Measurements from ENCODE around the gene PCLO. TPM values are rescaled to one million over a fixed set of nuclear protein-coding genes. Genes with fewer than 3 reads are reported as not detected.

PCLO gene
- total and polyA plus RNA-seq, 2 of the 8 experiments (the other 6 are each of a cell fraction or from before 2014, with no cell fraction given) = 1.5 to 3.2 TPM

- H2AFZ ChIP-seq (ENCODE audit: low read length) = no peak overlapping the region
- no peaks in the 10 kb centered on the region for H4K20me1 ChIP-seq (replicated peaks in 1 of 2; ENCODE audit: control insufficient read depth in 1 of 2, insufficient read depth in 2 of 2, low read length in 2 of 2)
- no peaks in the 10 kb centered on the region for H3K23me2 ChIP-seq (ENCODE audit: low read depth, low read length)
- no peak overlapping the region for H2BK5ac ChIP-seq (ENCODE audit: low read depth, low read length)
- no peak overlapping the region for H3K4ac ChIP-seq (replicated peaks; ENCODE audit: insufficient read length, low read depth, low read length)
- no peaks in the 10 kb centered on the region for H3K79me2 ChIP-seq (ENCODE audit: control insufficient read depth in 1 of 2, insufficient read depth in 2 of 2, low read length in 2 of 2)
- no peaks in the 10 kb centered on the region for H3K9me3 ChIP-seq (ENCODE audit: insufficient read depth in 2 of 2, low read depth in 1 of 2, low read length in 1 of 2)
- ChIA-PET CTCF (ENCODE audit: partially characterized antibody) (no interaction called here), POLR2A (ENCODE audit: partially characterized antibody) (no interaction called here)
- H3K9ac ChIP-seq (replicated peaks in 1 of 4; ENCODE audit: extremely low read depth in 1 of 4, low read depth in 3 of 4, low read length in 3 of 4) = no peak overlapping the region
- H4K5ac ChIP-seq (ENCODE audit: insufficient read length, low read depth, low read length) = no peak overlapping the region
- H2AK5ac ChIP-seq (ENCODE audit: low read depth, low read length) = no peak overlapping the region
- TF ChIP-seq PHF8 (conservative IDR thresholded peaks at IDR 0.05; ENCODE audit: low read depth, low read length) = no peak
- TF ChIP-seq CHD2 (IDR thresholded peaks at IDR 0.05; ENCODE audit: low read length) = no peak
- TF ChIP-seq CREB1 (IDR thresholded peaks at IDR 0.05) = no peak
- no peak for TF ChIP-seq POLR2A (IDR thresholded peaks at IDR 0.05; ENCODE audit: control extremely low read depth in 1 of 2, low read depth in 2 of 2, low read length in 2 of 2)
- no peak for TF ChIP-seq CBX8 (IDR thresholded peaks at IDR 0.05; ENCODE audit: borderline replicate concordance, low read depth, low read length)
- no peak for TF ChIP-seq CEBPB (IDR thresholded peaks at IDR 0.05; ENCODE audit: low read depth, low read length)
- TF ChIP-seq BACH1 (IDR thresholded peaks at IDR 0.05; ENCODE audit: low read length) = no peak
- no peak for TF ChIP-seq ATF3 (IDR thresholded peaks at IDR 0.05; ENCODE audit: insufficient read depth, low read depth, low read length)
- TF ChIP-seq E2F6 (IDR thresholded peaks at IDR 0.05) = no peak
- TF ChIP-seq ASH2L (IDR thresholded peaks at IDR 0.05; ENCODE audit: low read length) = no peak
- no peak for TF ChIP-seq CHD1 (IDR thresholded peaks at IDR 0.05; ENCODE audit: low read depth, low read length)
- no peak for TF ChIP-seq TBP (IDR thresholded peaks at IDR 0.05; ENCODE audit: low read depth, low read length)
- no peak overlapping the region for H2BK120ac ChIP-seq (replicated peaks; ENCODE audit: low read depth, low read length)
- no peak overlapping the region for H3K4me3 ChIP-seq (ENCODE audit: extremely low read depth in 1 of 4, insufficient read depth in 2 of 4, low read depth in 3 of 4, low read length in 4 of 4)
- H3K18ac ChIP-seq (ENCODE audit: extremely low read depth, low read length) = no peak overlapping the region
- no peak overlapping the region for H3K27ac ChIP-seq (ENCODE audit: low read depth, low read length)
- no peak overlapping the region for H4K8ac ChIP-seq (ENCODE audit: extremely low read depth, insufficient read depth, low read length)
- no peaks in the 10 kb centered on the region for H3K4me1 ChIP-seq (replicated peaks in 1 of 4; ENCODE audit: control insufficient read depth in 3 of 4, insufficient read depth in 4 of 4, low read length in 3 of 4)
- no peak overlapping the region for H4K91ac ChIP-seq (replicated peaks; ENCODE audit: insufficient read length, low read length)
- 94% methylated on average over 1 of the region's 1 CpG; no CpG with 5 or more reads in 1 of the 2 experiments for WGBS, 2 experiments (ENCODE audit: extremely low coverage in 1 of 2, insufficient coverage in 1 of 2, insufficient read length in 1 of 2, insufficient replicate concordance in 2 of 2, low coverage in 1 of 2, low lambda C conversion rate in 2 of 2, missing lambda C conversion rate in 1 of 2)
- H3K56ac ChIP-seq (replicated peaks; ENCODE audit: insufficient read length, low read depth, low read length) = no peak overlapping the region
- H3K79me1 ChIP-seq (ENCODE audit: low read depth, low read length) = no peaks in the 10 kb centered on the region
- H3K23ac ChIP-seq (ENCODE audit: insufficient read length) = no peak overlapping the region
- H3K14ac ChIP-seq (ENCODE audit: insufficient read length) = no peak overlapping the region
- H3K27me3 ChIP-seq (replicated peaks in 1 of 4; ENCODE audit: control insufficient read depth in 3 of 4, extremely low read depth in 1 of 4, insufficient read depth in 3 of 4, low read length in 3 of 4) = no peaks in the 10 kb centered on the region
- no peaks in the 10 kb centered on the region for H3K36me3 ChIP-seq (ENCODE audit: control insufficient read depth in 2 of 4, insufficient read depth in 4 of 4, low read length in 3 of 4)
- DNase-seq (ENCODE audit: low read depth in 1 of 2, low spot score in 2 of 2) (no peak), FAIRE-seq (no peak)
- no peak overlapping the region for H2BK12ac ChIP-seq (ENCODE audit: low read depth, low read length)
- no peak overlapping the region for H3K4me2 ChIP-seq (ENCODE audit: insufficient read depth in 1 of 2, low read depth in 2 of 2, low read length in 2 of 2)
- no peak overlapping the region for H2BK20ac ChIP-seq (ENCODE audit: low read length)
- no peak overlapping the region for H2BK15ac ChIP-seq (ENCODE audit: low read length)
Measured at GRCh38 chr7:82932516-82932915, 230.2 kb downstream of the PCLO start.
